GM23248 (cell line): ENCODE data around the gene SRRM5.

ENCODE experiments used
- EZH2 ChIP-seq: fragments of 200-600 bp; sonication (generic); IDR thresholded peaks from 2 replicates; pipeline ENCODE4 v1.6.1; 2018; ENCODE audit warnings: antibody characterized with exemption, mild to moderate bottlenecking; ENCODE audit not compliant: insufficient read depth, poor library complexity, severe bottlenecking
- EZH2phosphoT487 ChIP-seq: fragments of 200-600 bp; sonication (generic); IDR thresholded peaks from 2 replicates; pipeline ENCODE4 v1.6.1; 2018; ENCODE audit warnings: antibody characterized with exemption, moderate library complexity, mild to moderate bottlenecking, low read depth; ENCODE audit not compliant: insufficient read depth

- TF ChIP-seq EZH2 (no peak), EZH2phosphoT487 (no peak)
Observed at GRCh38 chr19:43578787-43579186, 33.1 kb upstream of the SRRM5 start.
